ENCODE data around the gene MEMO1. TPM values are rescaled to one million over a fixed set of nuclear protein-coding genes. Genes with fewer than 3 reads are reported as not detected.
"Not testable (repeated sequence)": the region's sequence is repeated elsewhere in the genome, so short reads cannot be mapped to it uniquely, and the experiment has no call there.

MEMO1 gene
- total RNA-seq, result 28.8 TPM

DNA sequence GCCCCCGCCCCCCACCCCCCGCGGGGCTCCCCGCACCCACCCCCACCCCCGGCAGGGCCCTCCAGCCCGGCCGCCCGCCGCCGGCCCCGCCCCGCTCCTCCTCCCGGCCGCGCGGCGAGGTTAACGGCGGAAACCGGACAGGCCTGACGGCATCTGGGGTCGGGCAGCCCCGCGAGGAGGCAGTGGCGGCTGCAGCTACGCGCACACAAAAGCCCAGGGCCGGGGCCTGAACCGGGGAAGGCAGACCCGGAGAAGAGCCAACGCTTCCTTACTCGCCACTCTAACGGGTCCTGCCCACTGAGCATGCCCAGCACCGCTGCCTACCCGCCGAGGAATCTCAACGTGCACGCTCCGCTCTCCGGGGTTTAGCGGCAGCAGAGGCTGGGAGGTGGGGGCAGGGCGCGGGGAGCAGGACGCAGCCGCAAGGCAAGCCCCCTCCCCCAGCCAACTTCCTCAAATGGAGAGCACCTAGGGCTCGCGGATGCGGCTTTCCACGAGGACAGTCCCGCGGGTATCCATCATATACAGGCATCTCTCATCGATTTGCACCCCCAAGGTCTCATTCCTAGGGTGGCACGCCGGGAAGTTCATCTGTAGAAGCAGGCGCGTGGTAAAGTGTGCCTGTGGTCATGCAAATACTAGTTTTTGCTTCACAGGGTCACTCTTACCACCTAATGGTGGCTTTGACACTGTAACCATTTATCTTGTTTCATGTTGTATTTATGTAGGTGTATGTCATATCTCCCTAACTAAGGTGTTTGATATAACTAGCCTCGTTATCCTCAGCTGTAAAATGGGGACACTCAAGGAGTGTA is at the start of gene MEMO1:
Gene MEMO1, minus strand, starts transcription at position 339 of the 815 bp plus-strand sequence. CDS start 761 bp downstream, outside the sequence.
- peak; percentile 73 to 99 (median 97) for DNase-seq (ENCODE audit: low read depth in 2 of 3, low spot score in 2 of 3)

DNA sequence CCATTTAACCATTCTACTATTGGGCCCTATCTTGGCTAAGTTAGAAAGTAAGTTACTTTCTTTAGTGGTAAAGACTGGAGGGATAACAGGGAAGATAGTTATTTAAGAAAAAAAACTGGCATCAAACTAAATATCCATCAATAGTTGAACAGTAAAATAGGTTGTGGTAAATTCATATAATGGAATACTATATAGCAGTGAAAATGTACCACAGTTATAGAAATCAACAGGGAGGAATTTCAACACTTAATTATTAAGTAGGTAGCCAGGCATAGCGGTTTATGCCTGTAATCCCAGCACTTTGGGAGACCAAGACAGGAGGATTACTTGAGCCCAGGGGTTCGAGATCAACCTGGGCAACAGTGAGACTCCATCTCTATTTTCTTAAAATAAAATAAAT is 49.5 kb upstream of the MEMO1 start:
- DNase-seq (ENCODE audit: low read depth in 2 of 3, low spot score in 2 of 3), result no peak

DNA sequence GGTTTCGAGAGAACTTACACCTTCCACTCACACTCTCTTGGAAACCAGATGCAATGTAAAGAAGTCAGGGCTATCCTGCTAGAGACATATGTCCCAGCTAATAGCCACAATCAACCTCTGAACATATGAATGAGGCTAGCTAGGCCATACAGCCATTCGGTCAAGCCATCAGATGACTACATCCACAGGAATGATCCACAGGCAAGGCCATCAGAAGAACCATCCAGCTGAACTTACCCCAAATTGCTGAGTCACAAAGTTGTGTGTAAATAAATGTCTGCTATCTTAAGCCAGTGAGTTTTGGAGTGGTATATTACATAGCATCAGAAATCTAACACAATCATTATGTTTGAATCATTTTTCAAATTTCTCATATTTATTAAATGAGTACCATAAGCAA is 47.3 kb upstream of the MEMO1 start:
- DNase-seq (ENCODE audit: low read depth in 2 of 3, low spot score in 2 of 3), result no peak

DNA sequence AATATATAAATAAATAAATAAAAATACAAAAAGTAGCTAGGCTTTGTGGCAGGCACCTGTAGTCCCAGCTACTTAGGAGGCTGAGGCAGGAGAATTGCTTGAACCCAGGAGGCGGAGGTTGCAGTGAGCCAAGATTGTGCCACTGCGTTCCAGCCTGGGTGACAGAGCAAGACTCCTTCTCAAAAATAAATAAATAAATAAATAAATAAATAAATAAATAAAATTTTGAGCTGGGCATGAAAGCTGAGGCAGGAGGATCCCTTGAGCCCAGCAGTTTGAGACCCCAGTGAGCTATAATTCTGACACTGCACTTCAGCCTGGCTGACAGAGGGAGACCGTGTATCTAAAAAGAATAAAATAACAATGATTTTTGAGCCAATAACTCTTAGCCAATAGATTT is 43.8 kb upstream of the MEMO1 start:
- DNase-seq (ENCODE audit: low read depth in 2 of 3, low spot score in 2 of 3), result not testable (repeated sequence)

DNA sequence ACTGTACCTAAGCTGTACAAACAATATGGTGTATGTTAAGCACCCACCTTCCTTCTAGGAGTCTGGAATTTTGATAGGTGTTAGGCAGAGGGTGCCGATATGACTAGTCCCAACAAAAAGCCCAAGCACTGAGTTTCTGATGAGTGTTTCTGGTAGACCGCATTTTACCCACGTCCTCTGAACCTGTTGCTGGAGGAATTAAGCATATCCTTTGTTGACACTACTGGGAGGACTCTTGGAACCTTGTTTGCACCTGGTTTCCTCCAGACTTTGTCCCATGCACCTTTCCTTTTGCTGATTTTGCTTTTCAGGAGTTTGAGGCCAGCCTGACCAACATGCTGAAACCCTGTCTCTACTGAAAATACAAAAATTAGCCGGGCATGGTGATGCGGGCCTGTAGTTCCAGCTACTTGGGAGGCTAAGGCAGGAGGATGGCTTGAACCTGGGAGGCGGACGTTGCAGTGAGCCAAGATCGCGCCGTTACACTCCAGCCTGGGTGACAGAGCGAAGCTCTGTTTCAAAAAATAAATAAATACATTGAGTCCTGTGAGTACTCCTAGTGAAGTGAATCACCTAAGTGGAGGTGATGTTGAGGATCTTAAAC is 41.1 kb upstream of the MEMO1 start:
- DNase-seq (ENCODE audit: low read depth in 2 of 3, low spot score in 2 of 3), result no peak

DNA sequence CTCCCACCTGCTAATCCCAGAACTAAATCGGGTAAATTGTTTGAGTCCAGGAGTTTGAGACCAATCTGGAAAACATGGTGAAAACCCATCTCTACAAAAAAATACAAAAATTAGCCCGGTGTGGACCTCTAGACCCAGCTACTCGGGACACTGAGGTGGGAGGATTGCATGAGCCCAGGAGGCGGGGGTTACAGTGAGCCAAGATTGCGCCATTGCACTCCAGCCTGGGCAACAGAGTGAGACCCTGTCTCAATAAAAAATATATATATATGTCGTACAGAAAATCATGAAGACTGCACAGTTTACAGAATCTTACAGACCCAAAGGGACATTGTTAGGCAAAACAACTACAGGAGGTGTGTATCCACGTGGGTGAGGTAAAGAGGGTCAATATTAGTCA is 32.8 kb upstream of the MEMO1 start:
- no peak for DNase-seq (ENCODE audit: low read depth in 2 of 3, low spot score in 2 of 3)

DNA sequence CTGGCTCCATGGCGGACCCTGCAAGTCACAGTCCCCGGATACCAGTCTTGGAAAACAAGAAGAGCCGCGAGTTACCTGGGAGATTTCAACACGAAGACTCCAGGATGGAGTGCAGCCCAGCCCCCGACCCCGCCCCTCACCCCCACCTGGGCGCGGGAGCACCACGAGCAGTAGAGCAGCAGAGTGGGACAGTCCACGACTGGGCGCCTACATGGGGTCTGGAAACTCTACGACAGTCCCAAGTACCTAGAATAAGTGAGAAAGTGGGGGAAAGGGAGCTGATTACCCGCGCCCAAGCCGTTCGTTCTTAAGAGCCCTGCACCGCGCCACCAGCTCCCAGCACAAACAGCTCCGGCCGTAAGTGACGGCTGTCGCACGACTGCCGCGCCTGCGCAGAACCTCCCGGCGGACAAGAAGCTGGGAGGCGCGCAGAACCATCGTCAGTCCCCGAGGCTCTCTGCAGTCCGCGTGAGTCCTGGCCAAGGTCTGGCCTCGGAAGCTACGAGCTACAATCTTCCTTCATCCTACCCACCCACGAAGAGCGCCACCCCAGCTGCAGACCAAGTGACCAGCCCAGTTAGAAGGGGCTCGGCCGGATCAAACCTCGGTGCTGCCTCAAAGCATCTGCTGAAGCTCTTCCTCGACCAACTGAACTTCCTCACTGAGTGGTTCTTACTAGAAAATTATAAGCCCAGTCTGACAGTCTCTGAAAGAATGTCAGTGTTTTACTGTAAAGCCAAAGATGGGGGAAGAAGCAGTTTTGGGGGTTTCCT is 28.8 kb upstream of the MEMO1 start, which contains the start of gene DPY30:
Gene DPY30, minus strand, starts transcription at position 359 of the 773 bp plus-strand sequence. Its CDS starts 349 bp downstream, at position 10.
- peak; percentile 77 to 94 (median 92) for DNase-seq (ENCODE audit: low read depth in 2 of 3, low spot score in 2 of 3)

DNA sequence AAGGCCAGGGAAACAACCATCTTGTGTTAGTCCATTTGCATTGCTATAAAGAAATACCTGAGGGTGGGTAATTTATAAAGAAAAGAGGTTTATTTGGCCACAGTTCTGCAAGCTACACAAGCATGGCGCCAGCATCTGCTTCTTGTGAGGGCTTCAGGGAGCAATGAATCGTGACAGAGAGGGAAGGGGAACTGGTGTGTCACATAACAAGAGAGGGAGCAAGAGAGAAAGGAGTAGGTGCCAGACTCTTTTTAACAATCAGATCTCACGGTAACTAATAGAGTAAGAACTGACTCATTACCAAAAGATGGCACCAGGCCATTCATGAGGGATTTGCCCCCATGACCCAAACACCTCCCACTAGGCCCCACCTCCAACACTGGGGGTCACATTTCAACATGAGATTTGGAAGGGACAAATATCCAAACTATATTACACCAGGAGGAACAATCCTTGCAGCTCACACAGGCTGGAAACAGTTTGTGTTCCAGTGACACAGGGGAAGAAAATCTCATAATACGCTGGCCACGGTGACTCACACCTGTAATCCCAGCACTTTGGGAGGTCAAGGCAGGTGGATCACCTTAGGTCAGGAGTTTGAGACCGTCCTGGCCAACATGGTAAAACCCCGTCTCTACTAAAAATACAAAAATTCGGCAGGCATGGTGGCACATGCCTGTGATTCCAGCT is 23.5 kb upstream of the MEMO1 start:
- DNase-seq (ENCODE audit: low read depth in 2 of 3, low spot score in 2 of 3), result not testable (repeated sequence)

DNA sequence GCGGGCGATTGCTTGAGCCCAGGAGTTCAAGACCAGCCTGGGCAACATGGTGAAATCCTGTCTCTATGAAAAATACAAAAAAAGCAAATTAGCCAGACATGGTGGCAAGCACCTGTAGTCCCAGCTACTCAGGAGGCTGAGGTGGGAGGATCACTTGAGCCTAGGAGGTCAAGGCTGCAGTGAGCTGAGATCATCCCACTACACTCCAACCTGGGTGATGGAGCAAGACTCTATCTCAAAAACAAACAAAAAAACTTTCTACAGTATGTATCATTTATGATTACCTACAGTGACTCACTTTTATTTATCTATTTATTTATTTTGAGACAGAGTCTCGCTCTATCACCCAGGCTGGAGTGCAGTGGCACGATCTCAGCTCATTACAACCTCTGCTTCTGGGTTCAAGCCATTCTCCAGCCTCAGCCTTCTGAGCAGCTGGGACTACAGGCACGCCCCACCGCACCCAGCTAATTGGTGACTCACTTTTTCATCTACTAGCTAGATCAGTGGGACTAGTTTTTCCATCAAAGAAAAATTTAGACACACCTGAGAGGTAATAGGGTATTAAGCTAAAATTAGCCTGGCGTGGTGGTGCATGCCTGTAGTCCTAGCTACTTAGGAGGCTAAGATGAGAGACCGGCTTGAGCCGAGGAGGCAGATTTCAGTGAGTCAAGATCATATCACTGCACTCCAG is 8.1 kb upstream of the MEMO1 start:
- DNase-seq (ENCODE audit: low read depth in 2 of 3, low spot score in 2 of 3), result not testable (repeated sequence)

DNA sequence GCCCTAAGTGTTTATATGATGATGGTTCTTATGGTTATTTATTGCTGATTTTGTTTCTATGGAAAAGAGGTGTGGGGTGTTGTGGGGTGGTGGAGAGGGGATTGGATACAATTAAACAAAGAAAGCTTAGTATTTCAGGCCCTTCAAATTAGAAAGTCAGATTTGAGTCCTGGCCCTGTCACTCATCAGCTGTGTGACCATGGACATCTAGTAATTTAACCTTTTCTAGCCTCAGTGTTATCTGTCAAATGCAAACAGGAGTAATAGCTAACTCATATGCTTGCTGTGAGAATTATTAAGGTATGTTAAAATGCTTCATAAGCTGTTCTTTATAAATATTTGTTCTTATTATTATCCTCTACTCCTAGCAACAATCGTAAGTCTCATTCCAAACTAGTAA is 2.1 kb upstream of the MEMO1 start:
- no peak for DNase-seq (ENCODE audit: low read depth in 2 of 3, low spot score in 2 of 3)

DNA sequence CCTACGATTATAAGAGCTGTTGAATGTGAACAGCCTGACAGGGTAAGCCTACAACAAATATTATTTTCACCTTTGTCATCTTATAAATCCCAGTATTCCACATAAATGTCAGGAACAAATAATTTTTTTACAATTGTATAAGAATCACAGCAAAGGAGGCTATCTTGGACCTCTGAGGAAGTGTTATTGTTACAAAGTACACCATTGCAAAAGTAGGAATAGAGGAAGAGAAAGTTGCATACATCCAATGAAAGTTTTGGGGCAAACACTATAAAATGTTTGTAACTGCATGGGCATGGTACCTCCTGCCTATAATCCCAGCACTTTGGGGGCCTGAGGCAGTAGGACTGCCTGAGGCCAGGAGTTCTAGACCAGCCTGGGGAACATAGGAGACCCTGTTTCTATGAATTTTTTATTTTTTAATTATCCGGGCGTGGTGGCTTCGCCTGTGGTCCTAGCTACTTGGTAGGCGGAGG is 715 bp upstream of the MEMO1 start:
- peak in 1 of 3 donors; percentile 1 for DNase-seq (ENCODE audit: low read depth in 2 of 3, low spot score in 2 of 3)

DNA sequence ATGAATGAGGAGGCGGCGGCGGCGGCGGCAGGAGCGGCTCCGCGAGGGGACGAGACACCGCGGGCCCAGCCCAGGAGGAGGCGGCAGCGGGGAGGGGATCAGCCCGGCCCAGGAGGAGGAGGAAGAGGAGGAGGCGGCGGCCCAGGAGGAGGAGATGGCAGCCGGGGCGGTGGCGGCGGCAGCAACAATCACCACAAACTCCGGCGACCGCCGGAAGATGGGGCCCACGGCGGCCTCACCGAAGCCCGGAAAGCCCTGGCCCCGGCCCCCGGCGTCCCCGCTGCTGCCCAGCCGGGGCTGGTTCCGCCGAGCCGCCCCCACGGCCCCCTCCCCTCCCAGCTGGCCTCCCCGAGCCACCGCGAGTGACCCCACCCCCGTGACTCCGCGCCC is 533 bp downstream of the MEMO1 start:
- peak; percentile 35 to 69 (median 65) for DNase-seq (ENCODE audit: low read depth in 2 of 3, low spot score in 2 of 3)

DNA sequence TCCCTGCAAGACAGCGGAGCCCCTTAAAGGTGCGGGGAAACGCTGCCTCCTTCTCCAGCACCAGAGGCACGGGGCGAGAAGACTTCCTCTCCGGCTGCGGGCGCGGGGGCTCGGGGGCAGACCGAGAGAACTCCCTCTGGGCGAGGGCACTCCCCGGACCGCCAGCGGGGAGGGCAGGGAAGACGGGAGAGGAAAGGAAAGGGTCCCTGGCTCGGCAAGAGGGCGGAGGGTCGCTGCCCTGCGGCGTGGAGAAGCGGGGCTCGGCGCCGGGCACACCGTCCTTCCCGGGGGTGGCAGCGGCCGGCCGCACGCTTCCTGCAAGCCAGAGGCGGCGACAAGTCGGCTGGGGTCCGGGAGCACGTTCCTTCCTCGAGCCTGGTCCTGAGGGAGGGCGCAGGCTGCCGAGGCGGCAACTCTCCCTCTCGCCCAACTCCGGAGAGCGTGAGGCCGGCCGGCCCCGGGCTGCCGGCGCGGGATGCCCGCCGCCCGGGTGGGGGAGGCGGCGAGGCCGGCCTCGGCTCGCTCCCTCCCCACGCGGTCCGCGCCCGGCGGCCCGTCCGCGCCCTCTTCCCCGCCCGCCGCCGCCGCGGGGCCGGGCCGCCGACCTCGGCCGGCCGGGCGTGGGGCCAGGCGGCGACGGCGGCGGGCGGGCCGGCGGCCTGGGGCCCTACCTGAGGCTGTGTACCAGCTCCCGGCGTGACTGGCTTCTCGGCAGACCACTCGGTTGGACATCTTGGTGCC is 1.1 kb downstream of the MEMO1 start:
- DNase-seq (ENCODE audit: low read depth in 2 of 3, low spot score in 2 of 3), result peak; percentile 16 to 54 (median 35)

DNA sequence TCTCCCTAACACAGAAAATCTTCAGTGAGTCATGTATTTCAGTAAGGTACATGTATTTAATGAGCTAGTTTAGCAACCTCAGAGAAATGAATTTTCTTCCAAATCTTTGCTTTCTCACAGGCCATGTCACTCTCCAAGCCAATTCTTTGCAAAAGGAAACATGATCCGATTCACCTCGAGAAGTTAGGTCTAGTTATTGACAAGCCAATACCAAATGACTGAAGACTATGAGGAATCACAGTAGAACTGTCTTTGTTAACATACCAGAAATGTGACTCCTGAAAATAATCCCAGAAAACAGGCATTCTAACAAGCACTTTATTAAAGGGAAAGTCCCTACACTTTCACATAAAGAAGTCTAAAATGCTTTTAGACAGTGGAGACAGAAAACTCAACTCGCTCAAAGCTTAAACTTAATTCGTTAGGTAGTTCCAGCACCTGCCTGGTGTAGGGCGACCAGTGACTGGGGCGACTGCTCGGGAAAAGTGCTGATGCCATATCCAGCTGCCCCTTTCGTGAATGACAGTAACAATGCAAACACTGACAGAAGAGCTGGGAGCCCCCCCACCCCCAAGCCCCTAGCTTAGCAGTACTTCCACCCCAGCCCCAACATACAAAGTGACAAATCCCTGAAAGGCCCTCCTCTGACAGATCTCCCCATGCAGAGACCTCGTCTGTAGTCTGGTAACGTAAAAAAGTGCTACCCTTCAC is 1.8 kb downstream of the MEMO1 start:
- peak in 1 of 3 donors; percentile 1 for DNase-seq (ENCODE audit: low read depth in 2 of 3, low spot score in 2 of 3)

DNA sequence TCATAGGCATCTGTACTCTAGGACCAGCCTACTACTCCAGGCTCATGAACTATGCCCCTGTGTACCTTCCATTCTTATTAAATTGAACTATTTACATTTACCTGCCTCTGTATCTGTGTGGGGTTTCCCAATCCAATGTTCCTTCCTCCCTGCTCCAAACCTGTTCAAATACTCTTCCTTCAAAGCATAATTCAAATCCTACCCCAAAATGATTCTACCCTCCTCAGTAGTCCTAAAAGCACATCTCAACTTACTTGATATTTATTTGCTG is 3.8 kb downstream of the MEMO1 start:
- DNase-seq (ENCODE audit: low read depth in 2 of 3, low spot score in 2 of 3), result no peak

DNA sequence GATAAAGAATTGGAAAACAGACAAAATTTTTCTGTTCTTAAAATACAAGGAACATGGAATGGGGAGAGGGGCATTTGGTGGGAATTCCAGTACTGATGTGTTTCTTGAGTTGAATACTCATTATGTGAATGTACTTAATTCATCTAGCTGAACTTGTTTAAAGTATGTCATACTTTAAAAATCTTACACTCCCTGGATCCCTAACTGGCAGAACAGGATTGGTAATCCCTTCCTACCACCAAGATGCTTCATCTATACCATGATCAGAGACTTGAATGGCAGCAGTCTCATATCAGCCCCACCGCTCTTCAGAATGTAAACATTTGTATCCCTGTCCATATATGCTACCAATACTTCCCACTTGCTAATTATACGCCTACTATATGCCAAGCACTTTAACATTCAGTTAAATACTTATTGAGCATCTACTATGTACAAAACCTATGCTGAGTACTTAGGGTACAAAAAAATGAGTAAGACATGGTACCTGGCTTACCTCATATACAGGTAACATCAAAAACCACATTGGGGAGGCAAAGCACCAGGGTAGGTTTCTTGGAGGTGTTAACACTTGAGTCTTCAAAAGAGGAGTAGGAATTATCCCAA is 5.3 kb downstream of the MEMO1 start:
- no peak for DNase-seq (ENCODE audit: low read depth in 2 of 3, low spot score in 2 of 3)

DNA sequence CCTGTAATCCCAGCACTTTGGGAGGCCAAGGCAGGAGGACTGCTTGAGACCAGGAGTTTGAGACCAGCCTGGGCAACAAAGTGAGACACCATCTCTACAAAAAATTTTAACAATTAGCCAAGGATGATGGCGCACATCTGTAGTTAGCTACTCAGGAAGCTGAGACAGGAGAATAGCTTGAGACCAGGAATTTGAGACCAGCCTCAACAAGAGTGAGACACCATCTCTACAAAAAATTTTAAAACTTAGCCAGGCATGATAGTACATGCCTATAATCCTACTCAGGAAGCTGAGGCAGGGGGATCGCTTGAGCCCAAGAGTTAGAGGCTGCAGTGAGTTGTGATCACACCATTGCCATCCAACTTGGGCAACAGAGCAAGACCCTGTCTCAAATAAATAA is 7.0 kb downstream of the MEMO1 start:
- DNase-seq (ENCODE audit: low read depth in 2 of 3, low spot score in 2 of 3), result no peak

DNA sequence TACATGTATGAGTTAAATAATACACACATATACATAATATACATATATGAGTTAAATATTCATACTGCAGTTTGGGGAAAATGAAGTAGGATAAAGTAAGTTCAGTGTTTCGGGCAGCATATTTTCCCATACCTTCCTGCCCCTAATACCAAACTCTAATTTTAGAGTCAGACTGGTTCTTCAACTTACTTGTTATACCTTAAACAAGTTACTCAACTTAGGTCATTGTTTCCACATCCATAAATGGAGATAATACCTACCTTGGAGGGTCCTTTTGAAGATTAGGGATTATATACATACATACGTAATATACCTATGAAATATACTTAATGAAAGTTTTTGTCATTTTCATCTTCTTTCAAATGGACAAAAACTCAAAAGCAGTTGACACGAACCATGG is 8.4 kb downstream of the MEMO1 start:
- DNase-seq (ENCODE audit: low read depth in 2 of 3, low spot score in 2 of 3), result no peak

DNA sequence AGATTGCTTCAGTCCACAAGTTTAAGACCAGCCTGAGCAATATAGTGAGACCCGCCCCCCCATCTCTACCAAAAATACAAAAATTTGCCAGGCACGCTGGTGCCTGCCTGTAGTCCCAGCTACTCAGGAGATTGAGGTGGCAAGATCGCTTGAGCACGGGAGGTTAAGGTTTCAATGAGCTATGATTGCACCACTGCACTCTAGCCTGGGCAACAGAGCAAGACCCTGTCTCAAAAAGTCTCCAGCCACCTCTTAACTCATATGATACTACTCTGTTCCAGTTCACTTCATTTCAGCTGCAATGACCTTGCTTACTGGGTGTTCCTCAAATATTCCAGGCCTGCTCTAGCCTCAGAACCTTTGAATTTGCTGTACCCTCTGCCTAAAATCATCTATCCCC is 11.4 kb downstream of the MEMO1 start:
- DNase-seq (ENCODE audit: low read depth in 2 of 3, low spot score in 2 of 3), result no peak
